Eye (tissue), 1 donor: ENCODE results near the gene ZNF701.
A peak's percentile ranks its signal among the peaks of the same experiment; 100 is the strongest.
"Not testable (repeated sequence)": the region's sequence is repeated elsewhere in the genome, so short reads cannot be mapped to it uniquely, and the experiment has no call there.

Experiments
- DNase-seq: peaks from one replicate; pipeline ENCODE4 v3.0.0-alpha.2; 2015

ZNF701 gene

DNA sequence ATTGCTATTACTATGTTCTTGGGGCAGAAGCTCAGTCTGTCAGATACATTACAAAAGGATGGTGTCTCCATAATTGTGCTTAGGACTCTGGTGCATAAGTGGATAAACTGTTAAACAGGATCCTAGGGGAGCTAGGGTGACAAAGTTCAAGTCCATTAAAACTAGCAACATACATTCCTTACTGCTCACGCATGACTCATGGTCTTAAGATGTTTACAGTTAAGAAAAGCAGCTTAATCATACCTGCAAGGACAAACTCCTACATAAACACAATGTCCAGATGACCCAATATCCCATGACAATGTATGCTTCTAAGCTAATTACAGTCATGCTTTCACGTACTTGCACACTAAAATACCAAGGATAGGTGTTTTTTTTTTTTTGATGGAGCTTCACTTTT, 3.5 kb upstream of the ZNF701 start:
- DNase-seq, result no peak

DNA sequence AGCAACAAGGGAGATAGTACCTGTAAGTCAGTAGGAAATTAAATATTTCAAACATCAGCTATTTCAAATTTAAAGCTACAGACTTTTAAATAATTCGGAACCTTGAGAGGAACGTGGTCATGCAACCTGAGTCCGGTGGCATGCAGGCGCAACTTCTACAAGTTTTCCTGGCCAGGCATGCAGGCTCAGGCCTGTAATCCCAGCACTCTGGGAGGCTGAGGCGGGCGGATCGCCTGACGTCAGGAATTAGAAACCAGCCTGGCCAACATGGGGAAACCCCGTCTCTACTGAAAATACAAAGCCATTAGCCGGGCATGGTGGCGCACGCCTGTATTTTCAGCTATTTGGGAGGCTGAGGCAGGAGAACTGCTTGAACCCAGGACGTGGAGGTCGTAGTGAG, 2.2 kb upstream of the ZNF701 start:
- DNase-seq, result no peak

DNA sequence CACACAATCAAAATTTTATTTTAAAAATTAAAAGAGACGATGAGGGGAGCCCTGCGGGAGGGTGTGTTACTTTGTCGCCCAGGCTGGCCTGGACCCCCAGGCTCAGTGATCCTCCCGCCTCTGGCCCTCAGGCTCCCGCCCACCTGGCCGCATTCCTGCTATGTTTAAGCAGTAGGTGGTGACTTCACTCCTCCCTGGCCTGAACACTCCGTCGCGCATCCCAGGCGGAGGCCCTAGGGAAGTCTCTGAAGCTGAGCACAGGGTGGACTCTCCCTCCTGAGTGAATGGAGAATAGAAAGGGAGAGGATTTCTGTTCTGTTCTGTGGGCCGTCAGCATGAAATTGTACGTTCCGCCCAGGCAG, 468 bp upstream of the ZNF701 start:
- not testable (repeated sequence) for DNase-seq

DNA sequence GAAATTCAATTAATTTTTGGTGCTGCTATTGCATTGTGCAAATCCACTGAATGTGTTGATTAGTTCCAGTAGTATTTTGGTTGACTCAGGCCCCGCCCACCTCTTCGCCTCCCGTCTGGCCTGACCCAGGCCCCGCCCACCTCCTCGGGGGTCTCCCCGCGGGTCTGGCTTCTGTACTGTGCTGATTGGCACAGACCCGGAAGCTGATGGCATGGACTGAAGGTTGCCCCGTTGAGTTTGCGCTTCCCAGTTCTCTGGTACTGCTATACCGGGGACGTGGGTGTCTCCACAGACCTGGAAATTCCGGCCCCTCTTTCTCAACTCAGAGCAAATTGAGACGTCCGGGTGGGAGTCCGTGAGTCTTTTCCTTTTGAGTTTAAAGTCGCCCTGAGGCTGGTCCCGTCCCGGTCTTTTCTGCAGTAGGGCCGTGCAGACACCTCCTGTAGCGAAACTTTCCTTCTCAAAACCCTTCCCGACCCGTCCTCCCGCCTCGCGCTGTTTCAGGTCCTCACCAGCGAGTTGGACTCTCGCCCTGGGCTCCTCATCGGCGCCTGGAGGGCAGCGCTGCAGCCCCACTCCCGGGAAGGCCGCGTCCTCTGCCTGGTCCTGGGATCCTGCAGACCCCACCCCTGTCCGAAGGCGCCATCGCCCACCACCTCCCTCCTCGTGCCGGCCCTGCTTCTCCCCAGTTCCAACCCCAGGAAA, 14.8 kb downstream of the ZNF701 start:
- DNase-seq, result peak; percentile 68

DNA sequence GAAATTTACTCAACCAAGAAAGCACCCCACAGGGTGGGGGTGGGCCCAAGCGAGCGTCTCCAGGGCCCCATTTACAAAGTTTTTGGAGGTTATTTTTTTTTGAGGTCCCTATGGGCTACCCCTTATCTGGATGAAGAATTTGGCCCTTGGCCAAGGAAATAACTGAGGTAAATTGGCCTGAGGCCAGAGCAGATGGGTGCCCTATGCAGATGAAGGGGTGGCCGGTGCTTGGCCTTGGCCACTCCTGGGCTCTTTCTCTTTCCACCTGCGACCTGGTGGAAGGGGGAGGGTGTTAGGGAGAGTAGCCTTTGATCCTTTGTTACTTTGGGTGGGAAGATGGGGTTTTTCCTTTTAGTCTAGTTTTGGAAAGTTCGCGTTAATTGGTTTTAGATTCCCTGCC, 15.5 kb downstream of the ZNF701 start:
- no peak for DNase-seq

GRCh38 chr19:52590728-52591127, 20.6 kb downstream of the ZNF701 start:
- DNase-seq, result no peak

DNA sequence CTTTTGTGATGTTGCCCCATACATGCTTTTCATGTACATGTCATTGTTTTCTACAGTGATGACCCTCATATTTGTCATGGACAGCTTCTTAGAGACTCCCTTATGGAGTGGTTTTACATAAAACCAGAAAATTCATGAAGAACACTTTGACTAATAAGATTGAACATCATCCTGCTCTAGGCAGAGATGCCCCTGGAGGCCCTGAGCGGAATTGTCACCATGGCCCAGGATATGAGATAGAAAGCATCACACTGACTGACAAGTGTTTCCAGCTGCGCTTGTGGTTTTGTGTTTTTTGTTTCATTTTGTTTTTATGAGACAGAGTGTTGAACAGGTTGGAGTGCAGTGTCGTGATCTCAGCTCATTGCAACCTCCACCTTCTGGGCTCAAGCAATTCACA, 22.2 kb downstream of the ZNF701 start:
- DNase-seq, result no peak

- not testable (repeated sequence) for DNase-seq
Observed at GRCh38 chr19:52593441-52593840, 23.4 kb downstream of the ZNF701 start.

- no peak for DNase-seq
Observed at GRCh38 chr19:52599241-52599640, 29.2 kb downstream of the ZNF701 start.

- no peak for DNase-seq
Observed at GRCh38 chr19:52600639-52601024, 30.5 kb downstream of the ZNF701 start.

GRCh38 chr19:52601025-52601973, 31.2 kb downstream of the ZNF701 start:
- DNase-seq, result peak; percentile 94

DNA sequence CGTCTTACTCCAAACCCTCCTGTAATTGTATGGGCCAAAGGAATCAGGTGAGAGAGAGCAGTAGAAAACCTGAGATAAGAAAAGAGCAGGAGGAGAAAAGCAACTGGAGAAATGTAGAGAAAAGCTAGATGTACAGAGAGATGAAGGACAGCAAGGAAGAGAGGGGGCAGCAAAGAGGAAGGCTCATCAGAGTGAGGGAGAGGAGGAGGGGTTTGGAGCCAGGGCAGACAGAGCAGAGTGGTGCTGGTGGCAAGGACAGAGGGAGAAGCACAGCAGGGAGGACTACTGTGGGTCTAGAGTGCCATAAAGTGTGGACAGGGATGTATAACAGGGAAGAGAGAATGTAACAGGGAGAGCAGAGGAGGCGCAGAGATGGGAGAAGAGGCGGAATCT, 31.9 kb downstream of the ZNF701 start:
- DNase-seq, result peak; percentile 43

DNA sequence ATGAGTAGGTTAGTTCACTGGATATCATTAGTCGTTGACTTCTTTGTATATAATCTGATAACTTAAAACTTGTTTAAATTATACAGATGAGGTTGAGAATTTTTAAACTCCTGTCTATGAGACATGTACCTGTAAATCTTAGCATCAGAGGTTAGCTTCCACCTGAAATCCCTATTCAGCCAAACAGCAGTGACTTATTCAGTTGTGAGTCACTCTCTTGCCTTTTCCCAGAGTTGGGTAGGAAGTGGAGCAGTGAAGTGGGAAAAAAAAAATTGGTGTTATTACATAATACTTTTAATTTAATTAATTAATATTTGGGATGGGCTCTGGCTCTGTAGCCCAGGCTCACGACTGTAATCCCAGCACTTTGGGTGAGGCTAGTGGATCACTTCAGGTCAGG, 32.9 kb downstream of the ZNF701 start:
- no peak for DNase-seq

DNA sequence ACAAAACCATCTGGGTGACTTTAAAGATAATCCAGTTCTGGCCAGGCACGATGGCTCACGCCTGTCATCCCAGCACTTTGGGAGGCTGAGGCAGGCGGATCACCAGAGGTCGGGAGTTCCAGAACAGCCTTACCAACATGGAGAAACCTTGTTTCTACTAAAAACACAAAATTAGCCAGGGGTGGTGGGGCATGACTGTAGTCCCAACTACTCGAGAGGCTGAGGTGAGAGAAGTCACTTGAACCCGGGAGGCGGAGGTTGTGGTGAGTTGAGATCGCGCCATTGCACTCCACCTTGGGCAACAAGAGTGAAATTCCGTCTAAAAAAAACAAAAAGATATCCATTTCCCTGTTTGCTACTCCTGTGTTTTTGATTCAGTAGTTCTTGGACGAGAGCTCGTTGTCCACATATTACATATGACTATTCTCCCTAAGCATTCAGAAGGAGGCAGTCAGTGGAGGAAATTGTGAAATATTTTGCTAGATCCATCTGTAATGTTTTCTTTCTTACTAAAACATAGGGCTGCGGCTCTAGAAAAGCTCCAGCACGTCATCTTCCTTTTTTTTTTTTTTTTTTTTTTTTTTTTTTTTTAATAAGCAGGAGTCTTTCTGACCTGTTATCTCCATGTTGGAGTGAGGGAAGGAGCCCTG, 33.6 kb downstream of the ZNF701 start:
- DNase-seq, result no peak

GRCh38 chr19:52613299-52613906, 43.3 kb downstream of the ZNF701 start:
- no peak for DNase-seq

DNA sequence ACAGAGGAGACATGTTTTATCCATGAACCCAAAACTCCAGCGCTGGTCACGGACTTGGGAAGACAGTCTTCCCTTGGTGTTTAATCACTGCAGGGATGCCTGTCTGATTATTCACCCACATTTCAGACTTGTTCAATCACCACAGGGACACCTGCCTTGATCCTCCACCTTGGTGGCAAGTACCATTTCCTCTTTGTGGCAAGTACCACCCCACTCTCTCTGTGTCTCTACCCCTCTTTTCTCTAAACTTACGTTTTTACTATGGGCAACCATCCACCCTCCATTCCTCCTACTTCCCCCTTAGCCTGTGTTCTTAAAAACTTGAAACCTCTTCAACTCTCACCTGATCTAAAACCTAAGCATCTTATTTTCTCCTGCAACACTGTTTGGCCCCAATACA, 51.3 kb downstream of the ZNF701 start:
- no peak for DNase-seq

- DNase-seq, result no peak
Observed at GRCh38 chr19:52622261-52622660, 52.2 kb downstream of the ZNF701 start.

DNA sequence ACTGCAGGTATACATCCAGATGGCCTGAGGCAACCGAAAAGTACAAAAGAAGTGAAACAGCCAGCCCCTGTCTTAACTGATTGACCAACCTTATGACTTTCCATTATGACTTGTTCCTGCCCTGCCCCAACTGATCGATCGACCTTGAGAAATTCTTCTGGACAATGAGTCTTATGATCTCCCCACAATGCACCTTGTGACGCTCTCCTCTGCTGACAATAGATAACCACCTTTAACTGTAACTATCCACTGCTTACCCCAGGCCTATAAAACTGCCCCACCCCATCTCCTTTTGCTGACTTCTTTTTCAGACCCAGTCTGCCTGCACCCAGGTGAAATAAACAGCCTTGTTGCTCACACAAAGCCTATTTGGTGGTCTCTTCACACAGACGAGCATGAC, 56.8 kb downstream of the ZNF701 start:
- no peak for DNase-seq

DNA sequence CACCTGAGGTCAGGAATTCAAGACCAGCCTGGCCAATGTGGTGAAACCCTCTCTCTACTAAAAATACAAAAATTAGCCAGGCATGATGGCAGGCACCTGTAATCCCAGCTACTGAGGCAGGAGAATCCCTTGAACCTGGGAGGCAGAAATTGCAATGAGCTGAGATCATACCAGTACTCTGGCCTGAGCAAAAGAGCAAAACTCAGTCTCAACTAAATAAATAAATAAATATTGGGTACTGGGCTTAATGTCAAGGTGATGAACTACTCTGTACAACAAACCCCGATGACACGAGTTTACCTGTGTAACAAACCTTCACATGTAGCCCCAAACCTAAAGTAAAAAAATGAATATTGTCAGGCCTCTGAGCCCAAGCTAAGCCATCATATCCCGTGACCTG, 57.4 kb downstream of the ZNF701 start:
- not testable (repeated sequence) for DNase-seq

DNA sequence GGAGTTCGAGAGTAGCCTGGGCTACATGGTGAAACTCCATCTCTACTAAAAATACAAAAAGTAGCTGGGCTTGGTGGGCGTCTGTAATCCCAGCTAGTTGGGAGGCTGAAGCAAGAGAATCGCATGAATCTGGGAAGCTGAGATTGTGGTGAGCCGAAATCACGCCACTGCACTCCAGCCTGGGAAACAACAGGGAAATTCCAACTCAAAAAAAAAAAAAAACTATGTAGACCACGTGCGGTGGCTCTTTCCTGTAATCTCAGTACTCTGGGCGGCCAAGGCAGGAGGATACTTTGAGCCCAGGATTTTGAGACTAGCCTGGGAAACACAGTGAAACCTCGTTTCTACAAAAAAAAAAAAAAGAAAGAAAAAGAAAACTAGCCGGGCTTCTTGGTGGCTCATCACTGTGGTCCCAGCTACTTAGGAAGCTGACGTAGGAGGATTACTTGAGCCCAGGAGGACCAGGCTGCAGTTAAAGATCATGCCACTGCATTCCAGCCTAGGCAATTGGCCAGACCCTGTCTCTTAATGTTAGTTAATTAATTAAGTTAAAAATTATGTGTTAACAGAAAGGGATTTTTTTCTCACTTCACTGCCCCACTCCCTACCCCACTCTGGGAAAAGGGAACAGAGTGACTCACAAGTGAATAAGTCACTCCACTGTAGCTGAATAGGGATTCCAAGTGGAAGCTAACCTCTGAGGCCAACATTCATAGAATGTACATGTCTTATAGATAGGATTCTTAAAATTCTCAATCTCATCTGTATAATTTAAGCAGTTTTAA, 65.9 kb downstream of the ZNF701 start:
- no peak for DNase-seq
